Measurements from ENCODE around the gene ZDHHC11B.
"Not testable (repeated sequence)": the region's sequence is repeated elsewhere in the genome, so short reads cannot be mapped to it uniquely, and the experiment has no call there.

Gene ZDHHC11B

DNA sequence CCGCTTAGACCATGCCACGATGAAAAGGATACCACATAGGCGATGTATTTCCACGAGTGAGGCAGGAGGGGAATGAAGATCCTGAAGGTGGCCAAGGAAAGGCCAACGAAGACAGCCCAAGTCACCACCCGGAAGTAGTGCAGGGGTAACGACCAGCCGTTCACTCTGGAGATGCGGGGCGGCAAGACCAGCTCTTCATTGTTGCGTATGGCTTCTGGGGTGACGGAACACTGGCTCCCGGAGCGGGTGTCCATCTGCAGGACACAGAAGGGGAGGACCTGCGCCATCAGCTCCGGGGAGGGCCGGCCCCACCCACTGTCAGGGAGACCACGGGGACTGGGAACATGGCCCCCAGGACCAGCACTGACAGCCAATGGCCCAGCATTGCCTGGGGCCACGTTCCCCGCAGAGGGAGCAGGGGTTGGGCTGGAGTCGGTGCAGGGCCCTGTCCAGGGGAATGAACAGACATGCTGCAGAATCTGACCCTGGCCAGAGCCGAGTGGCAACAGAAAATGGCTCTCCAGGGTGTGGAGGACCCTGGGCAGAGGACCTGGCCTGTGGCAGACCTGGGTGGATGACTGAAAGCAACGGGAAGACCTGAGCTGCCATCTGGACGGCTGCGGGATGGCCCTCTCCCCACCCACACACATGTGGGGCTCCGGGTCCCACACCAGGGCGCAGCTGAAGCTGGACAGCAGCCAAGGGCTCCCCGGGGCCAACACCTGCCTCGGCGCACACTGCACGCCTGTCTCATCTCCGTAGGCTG lies 17.7 kb downstream of the ZDHHC11B start:
- no peak for DNase-seq

DNA sequence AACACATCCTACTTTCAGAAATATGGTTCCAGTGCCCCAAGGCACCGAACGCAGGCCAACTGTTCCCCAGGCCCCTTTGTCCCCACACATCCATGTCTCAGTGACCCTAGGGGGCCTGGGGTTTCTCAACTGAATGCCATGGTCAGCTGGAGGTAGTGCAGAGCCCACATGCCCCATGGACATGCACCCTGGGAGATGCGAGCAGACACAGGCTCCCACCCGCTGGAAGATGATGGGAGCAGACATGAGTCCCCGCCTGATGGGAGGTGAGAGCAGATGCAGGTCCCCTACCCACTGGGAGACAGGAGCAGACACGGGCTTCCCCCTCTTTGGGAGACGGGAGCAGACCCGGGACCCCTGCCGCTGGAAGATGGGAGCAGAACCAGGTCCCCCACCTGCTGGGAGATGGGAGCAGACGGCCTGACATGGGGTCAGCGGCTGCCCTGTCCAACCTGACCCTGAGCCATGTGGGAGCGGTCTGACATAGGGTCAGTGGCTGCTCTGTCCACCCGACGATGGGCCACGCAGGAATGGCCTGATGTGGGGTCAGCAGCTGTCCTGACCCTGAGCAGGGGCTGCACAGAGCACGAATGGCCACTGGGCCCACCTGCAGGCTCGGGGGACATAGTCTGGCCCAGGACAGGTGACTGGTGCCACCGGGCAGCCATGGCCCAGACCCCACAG lies 18.4 kb downstream of the ZDHHC11B start:
- no peak for DNase-seq

DNA sequence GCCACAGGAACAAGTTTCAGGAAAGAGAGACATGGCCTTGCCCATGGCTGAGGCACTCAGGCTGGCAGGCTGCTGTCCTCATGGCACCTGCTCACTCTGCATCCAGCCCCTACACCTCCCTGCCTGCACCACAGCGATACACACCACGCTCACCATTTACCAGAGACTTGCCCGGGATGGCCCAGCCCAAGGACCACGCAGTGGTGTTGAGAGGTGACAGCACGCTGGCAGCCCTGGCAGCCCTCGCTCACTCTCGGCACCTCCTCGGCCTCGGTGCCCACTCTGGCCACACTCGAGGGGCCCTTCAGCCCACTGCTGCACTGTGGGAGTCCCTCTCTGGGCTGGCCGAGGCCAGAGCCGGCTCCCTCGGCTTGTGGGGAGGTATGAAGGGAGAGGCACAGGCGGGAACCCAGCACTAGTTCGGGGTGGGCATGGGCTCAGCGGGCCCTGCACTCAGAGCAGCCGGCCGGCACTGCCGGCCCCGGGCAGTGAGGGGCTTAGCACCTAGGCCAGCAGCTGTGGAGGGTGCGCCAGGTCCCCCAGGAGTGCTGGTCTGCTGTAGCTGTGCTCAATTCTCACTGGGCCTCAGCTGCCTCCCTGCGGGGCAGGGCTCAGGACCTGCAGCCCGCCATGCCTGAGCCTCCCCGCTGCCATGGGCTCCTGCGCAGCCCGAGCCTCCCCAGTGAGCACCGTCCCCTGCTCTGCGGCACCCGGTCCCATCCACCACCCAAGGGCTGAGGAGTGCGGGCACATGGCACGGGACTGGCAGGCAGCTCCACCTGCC lies 20.3 kb downstream of the ZDHHC11B start:
- DNase-seq, result no peak

DNA sequence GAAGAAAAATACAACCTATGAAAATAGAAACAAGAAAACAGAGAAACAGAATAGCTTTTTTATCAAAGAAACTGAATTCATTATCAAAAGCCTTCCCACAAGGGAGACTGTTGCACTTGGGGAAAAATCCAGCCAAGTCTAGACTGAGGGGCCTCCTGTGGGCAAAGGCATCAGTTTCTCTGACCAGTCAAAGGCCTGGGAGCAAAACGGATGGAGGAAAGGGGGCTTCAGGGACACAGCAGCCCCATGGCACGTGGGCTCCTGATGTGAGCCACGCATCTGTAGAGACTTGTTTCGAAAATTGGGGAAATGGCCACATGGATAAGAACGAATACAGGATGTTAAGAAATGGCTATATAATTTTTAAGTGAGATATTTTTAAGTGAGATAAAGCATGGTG lies 21.1 kb downstream of the ZDHHC11B start:
- DNase-seq, result no peak

DNA sequence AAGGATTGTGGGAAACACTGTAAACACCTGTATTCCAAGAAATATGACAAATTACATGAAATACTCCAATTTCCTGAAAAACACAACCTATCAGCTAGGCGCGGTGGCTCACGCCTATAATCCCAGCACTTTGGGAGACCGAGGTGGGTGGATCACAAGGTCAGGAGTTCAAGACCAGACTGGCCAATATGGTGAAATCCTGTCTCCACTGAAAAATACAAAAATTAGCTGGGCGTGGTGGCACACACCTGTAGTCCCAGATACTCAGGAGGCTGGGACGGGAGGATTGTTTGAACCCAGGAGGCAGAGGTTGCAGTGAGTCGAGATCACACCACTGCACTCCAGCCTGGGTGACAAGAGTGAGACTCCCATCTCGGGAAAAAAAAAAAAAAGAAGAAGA lies 21.5 kb downstream of the ZDHHC11B start:
- not testable (repeated sequence) for DNase-seq

DNA sequence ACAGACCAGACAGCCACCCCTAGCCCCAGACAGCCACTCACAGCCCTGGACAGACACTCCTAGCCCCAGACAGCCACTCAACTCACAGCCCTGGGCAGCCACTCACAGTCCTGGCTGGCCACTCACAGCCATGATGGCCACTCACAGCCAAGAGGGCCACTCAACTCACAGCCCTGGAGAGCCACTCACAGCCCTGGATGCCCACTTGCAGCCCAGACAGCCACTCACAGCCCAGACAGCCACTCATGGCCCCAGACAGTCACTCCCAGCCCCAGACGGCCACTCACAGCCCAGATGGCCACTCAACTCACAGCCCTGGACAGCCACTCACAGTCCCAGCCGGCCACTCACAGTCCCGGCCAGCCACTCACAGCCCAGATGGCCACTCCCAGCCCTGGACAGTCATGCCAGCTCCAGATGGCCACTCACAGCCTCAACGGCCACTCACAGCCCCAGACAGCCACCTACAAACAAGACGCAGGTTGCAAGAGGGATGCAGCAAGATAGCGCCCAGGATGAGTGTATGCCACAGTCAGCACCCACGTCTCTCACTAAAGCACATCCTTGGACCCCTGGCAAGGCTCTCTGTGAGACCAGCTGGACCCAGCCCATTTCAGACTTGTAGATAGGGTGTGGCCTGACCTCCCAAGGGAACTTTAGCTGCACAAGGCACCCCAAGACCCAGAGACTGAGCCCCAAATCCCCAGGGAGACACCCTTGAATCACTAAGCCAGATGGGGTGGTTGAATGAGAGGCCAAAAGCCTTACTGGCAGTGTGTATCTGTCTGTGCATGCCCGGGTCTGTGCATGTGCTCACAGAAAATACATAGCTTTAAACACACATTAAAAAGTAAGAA lies 22.4 kb downstream of the ZDHHC11B start:
- DNase-seq, result no peak

DNA sequence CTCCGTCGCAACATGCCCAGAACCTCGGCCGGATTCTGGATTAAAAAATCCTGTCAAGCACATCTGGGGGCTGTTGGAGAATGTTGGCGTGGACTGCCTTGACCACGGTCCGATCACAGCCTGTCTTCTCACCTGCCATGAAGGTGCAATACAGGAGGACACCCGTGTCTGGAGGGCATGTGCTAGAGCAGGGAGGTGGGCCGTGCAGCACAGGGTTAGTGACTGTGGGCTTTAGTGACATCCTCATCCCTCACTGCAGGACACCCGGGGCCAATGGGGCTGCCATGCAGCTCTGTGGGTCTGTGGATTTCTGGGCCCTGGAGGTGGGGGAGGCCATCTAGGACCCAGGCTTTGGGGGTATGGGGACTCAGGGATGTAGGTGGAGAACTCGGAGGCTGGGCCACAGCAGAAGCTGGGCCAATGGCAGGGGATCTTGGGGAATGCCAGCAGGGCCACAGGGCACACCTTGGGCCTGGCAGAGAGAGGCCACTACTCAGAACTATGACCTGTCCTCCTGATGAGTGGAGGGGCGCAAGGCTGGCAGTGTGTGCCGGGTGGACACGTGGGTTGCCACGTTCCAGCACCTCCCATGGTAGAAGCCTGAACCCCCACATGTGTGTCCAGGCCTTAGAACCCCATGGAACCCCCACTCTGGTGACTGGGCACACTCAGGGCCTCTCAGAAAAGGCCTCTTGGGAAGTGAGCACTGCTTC lies 23.3 kb downstream of the ZDHHC11B start:
- no peak for DNase-seq

DNA sequence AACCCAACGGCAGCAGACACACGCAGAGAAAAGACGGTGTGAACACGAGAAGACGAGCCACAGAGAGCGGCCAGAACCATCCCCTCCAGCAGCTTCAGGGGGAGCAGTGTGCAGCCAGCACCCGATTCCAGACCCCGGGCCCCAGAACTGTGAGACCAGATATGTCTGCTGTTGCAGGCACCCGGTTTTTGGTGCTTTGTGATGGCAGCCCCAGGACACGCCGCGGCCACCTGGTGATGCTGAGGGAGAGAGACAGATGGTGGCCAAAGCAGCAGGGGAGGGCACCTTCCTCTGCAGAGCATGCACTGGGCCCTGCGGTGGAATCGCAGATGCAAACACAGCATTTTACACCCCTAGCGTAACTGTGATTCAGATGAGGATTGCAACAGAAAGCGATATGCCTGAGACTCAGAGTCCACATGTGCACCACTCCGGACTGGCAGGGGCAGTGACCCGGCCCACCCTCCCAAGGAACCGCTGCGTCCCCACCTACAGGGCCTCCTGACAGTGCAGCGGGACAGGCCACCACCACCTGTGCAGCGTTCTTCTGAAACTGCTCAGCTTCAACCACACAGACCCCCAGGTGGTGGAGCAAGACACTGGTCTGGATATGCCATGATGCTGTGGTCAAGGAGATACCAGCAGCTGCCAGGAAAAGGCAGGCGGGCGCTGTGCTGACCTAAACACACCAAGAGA lies 24.0 kb downstream of the ZDHHC11B start:
- no peak for DNase-seq

DNA sequence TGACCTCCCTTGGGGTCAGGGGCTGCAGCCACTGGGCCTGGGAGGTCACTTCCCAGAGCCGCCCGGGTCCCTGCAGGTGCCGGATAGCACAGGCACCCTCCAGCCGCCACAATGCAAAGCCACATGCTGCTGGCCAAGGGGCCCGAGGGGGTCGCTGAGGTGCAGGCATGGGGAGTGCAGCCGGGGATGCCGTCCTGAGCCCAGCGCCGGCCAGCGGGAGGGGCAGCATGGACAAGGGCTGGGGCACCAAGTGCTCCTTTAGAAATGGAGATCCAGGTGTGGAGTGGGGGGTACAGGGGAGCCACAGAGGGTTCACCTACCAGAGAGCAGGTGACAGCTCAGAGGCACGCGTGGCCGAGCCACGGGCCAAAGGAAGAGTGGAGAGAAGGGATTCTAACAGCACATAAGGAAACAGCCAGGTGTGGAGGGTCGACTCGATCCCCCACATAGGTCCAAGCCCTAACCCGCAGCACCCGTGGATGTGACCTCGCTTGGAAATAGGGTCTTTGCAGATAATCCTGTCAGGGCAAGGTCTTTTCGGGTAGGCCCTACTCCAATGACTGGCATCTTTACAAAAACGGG lies 24.7 kb downstream of the ZDHHC11B start:
- DNase-seq, result no peak

DNA sequence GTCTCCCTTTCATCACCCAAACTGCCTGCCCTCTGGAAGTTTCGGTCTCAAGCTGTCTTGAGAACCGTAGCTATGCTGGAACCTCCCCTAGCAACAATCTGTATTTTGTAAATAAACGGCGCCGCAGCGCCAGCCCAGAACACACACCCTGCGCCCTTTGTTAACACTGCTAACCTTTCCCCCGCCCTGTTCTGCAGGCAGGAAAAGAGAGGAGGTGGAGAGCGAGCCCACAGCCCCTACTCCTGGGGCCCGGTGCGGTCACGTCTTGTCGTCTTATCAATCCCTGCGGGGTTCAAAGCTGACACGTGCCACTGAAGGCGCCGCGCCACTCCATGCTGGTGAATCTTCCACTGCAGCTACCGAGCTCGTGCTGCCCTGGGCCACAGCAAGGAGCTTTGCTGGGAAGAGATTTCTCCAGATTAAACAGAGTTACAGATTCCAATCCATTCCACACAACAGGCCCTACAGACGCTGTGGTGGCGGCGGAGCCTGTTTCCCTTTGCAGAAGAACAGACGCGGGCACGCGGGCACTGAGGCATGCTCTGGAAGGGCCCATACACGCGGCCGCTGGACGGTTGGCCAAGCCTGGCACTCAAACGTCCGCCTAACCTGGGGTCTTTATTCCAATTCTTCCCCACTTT lies 25.3 kb downstream of the ZDHHC11B start:
- no peak for DNase-seq

DNA sequence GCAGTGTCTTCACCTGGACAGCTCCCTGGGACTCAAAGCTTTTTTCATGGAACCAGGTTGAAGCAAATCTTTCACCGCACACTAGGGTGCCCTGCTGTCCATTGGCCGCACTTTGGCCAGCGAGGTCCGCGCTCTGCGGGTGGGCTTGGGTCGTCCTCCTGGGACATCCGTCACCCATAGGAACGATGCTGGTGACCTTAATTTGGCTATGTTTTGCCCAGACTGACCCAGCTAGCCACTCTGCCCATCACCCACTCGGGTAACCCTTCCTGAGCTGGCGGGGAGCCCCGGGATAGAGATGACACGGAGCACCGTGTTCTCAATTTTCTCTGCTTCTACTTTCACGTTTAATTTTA lies 25.9 kb downstream of the ZDHHC11B start:
- no peak for DNase-seq

DNA sequence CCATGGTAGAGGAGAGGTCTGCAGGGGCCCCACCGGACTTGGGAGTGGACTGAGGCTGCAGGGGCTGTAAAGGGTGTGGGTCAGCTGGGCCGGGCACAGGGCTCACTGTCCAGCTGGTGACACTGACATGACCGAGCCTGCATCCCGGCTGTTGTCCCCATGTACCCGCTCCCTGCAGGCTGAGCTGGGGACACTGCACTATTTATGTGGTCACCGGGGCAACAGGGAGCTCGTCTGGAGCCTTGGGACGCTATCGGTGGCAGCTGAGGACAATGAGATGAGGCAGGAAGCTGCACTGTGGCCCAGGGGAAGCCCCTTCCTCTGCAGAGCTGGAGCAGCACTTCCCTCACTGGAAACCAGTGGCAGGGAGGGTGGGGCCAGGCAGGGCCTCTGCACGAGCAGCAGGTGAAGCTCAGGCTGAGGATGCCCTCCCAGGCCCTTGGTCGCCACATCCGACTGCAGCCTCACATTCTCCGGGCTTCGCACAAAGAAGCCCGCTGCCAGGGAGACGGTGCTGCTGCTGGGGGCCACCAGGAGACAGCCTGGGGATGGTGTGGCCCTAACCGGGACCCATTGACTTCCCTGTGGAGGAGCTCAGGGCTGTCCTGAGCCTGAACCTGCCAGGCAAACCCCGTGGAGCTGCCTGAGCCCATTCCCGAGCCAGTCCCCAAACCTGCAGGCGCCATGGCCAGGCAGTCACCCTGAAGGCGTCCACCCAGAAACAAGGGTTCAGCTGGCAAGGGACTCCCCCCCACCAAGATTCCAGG lies 26.4 kb downstream of the ZDHHC11B start:
- DNase-seq, result no peak

DNA sequence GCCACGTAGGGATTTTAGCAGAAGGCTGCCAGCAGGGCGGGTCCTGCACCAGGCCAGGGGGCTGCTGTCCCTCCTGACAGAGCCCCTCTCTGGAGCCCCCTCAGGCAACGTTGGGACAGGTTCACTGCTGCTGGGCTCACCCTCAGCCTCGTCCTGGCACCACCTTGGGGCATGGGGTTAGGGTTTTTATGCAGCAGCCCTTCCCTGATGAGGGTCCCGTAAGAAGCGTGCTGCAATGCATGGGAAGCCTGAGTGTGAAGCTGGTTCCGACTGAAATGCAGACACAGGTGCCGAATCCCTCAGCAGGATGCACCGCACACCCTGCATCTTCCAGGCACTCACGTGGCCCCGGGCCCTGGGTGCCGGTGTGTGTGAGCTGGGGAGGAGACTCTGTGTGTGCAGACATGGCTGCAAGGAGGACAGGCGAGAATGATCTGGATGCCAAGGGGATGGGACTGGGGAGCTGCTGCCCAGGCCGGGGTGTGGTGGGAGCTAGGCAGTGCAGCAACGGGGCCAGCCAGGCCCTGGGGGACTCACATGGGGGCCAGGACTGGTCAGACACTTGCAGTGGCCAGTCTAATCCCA lies 27.1 kb downstream of the ZDHHC11B start:
- DNase-seq, result no peak

DNA sequence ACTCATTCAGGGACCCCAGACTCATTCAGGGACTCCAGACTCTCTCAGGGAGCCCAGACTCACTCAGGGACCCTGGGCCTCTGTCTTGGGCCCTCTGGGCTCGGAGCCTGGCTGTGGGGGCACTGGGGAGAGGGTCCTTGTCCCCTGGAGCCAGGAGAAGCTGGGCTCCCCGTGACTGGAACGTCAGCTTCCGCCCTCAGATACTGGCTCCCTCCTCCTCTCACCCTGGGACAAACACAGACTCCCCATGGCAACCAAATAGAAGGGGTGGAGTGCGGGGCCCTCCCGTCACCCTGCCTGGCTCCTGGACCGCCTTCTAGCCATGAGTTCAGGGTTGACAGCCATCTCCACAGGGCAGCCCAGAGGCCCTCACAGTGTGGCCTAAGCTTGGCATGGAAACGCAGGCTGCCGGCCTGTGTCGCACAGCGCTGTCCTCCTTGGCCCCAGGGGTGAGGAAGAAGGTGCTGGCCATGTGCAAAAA lies 27.6 kb downstream of the ZDHHC11B start:
- DNase-seq, result no peak

DNA sequence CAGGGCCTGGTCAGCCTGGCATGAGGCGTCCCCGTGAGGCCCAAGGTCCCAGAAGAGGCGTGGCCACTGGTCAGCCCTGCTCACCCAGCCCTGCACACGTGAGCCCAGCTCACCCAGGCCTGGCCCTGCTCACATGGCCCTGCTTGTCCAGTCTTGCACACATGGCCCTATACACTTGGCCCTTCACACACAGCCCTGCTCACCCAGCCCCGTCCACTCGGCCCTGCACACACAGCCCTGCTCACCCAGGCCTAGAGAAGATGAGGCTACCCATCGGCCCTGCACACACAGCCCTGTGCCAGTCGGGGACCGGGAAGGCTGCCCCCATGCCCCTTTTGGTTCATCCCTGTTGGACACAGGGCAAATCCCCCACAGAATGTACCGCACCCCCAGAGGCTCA lies 28.4 kb downstream of the ZDHHC11B start:
- no peak for DNase-seq

DNA sequence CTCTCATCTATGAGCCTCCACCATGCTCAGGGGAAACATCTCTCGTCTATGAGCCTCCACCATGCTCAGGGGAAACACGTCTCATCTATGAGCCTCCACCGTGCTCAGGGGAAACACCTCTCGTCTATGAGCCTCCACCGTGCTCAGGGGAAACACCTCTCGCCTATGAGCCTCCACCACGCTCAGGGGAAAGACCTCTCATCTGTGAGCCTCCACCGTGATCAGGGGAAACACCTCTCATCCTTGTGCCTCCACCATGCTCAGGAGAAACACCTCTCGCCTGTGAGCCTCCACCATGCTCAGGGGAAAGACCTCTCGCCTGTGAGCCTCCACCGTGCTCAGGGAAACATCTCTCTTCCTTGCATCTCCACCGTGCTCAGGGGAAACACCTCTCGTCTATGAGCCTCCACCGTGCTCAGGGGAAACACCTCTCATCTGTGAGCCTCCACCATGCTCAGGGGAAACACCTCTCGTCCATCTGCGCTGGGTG lies 30.3 kb downstream of the ZDHHC11B start:
- DNase-seq, result not testable (repeated sequence)

DNA sequence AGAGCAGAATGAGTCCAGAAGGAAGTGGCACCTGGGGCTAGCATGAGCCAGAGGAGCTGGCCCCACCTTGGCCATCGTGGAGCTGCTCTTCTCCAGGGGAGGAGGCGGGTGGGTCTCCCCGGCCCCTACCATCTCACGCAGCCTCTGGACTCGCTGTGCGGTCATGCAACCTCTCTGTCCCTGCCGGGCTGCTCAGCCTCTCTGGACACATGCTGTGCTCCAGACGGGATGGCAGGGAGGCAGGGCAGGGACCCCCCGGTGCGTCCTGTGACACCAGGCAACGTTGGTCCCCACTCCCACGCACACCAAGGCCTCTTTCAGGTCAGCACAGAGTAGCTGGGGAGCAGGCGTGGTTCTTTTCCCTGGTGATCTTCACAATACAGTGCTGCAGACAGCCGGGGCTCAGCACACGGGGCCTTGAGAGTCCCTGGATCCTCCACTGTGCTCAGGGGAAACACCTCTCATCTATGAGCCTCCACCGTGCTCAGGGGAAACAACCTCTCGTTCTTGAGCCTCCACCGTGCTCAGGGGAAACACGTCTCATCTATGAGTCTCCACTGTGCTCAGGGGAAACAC lies 30.9 kb downstream of the ZDHHC11B start:
- not testable (repeated sequence) for DNase-seq

DNA sequence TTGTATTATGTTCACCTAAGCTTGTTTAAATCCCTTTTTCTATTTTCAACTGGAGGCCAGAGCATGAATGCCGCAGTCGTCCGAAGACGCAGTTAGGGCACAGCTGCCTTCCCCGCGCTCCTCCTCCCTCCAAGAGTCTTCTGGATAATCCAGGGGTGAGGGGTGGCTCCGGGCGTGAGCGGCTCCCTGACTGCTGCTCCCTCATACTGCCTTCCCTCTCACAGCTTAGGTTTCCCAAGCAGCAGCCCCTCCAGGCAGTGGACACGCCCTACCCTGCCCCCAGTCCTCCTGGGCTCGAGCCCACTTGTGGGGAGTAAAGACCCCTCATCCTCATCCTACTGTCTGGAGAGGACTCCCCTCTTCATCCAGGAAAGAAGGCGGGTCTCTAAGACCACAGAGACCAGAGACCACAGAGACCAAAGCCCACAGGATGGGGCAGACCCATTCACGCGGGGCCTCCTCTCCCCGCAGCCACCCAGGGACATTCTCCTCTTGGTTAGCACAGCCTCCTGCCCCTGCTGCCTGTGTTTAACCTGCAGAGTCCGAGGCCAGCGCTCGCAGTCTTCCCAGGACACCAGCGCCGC lies 31.9 kb downstream of the ZDHHC11B start:
- not testable (repeated sequence) for DNase-seq
